EL (cell line): Measurements from ENCODE around the gene SDSL.

Source experiments
- DNase-seq: peaks from one replicate; pipeline ENCODE4 v3.0.0-alpha.2; 2016

SDSL gene

GRCh38 chr12:113452458-113452857 lies 30.3 kb downstream of the SDSL start:
- no peak for DNase-seq

GRCh38 chr12:113453330-113453729 lies 31.1 kb downstream of the SDSL start:
- no peak for DNase-seq

- no peak for DNase-seq
Measured at GRCh38 chr12:113456199-113456598, 34.0 kb downstream of the SDSL start.

- no peak for DNase-seq
Measured at GRCh38 chr12:113456761-113457160, 34.6 kb downstream of the SDSL start.

GRCh38 chr12:113457185-113457584 lies 35.0 kb downstream of the SDSL start:
- DNase-seq: no peak

GRCh38 chr12:113457710-113458109 lies 35.5 kb downstream of the SDSL start:
- no peak for DNase-seq

- DNase-seq: no peak
Measured at GRCh38 chr12:113459981-113460380, 37.8 kb downstream of the SDSL start.

- DNase-seq: peak; percentile 45
Measured at GRCh38 chr12:113461666-113462065, 39.5 kb downstream of the SDSL start.

- peak; percentile 79 for DNase-seq
Measured at GRCh38 chr12:113462117-113462774, 40.1 kb downstream of the SDSL start.

- DNase-seq: no peak
Measured at GRCh38 chr12:113462998-113463745, 41.0 kb downstream of the SDSL start.

- peak; percentile 18 for DNase-seq
Measured at GRCh38 chr12:113463746-113464451, 41.7 kb downstream of the SDSL start.

GRCh38 chr12:113464452-113464775 lies 42.2 kb downstream of the SDSL start:
- no peak for DNase-seq

- no peak for DNase-seq
Measured at GRCh38 chr12:113464852-113465719, 42.9 kb downstream of the SDSL start.

GRCh38 chr12:113465808-113466453 lies 43.8 kb downstream of the SDSL start:
- no peak for DNase-seq

GRCh38 chr12:113466454-113467141 lies 44.4 kb downstream of the SDSL start:
- DNase-seq: no peak

- DNase-seq: no peak
Measured at GRCh38 chr12:113467142-113467501, 44.9 kb downstream of the SDSL start.

GRCh38 chr12:113467502-113468364 lies 45.6 kb downstream of the SDSL start:
- no peak for DNase-seq

GRCh38 chr12:113468365-113469223 lies 46.4 kb downstream of the SDSL start:
- DNase-seq: no peak

GRCh38 chr12:113469224-113469948 lies 47.2 kb downstream of the SDSL start:
- no peak for DNase-seq
